GM18502 (cell line): ENCODE data around the gene ZNF722.
"Not testable (repeated sequence)": the region's sequence is repeated elsewhere in the genome, so short reads cannot be mapped to it uniquely, and the experiment has no call there.

ENCODE experiments used
- ATAC-seq: cut with Tn5 transposase; IDR thresholded peaks from one replicate; pipeline ENCODE4 v1.9.1; 2021; ENCODE audit warnings: mild to moderate bottlenecking; ENCODE audit not compliant: unreplicated experiment, poor library complexity

Gene ZNF722

DNA sequence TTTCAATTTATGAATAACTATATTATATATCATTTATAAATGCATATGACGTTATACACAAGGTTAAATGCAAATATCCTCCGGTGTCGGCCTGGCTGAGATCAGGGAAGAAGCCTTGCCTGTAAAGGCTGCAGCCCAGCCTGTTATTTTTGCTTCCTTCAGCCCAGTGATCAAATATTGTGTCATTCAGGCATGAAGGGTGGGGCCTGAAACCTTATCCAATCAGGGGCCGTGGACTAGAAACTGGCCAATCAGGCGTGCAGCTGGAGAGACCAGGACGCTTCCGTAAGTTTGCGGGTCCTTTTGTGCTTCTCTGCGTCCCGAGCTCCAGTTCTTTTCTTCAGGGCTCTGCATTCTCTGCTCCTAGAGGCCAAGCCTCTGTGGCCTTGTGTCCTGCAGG, at the start of gene ZNF722:
Gene ZNF722 (plus strand): TSS at position 301 of the 400 bp plus-strand sequence. CDS start 113 bp downstream, outside the sequence.
- ATAC-seq = no peak

DNA sequence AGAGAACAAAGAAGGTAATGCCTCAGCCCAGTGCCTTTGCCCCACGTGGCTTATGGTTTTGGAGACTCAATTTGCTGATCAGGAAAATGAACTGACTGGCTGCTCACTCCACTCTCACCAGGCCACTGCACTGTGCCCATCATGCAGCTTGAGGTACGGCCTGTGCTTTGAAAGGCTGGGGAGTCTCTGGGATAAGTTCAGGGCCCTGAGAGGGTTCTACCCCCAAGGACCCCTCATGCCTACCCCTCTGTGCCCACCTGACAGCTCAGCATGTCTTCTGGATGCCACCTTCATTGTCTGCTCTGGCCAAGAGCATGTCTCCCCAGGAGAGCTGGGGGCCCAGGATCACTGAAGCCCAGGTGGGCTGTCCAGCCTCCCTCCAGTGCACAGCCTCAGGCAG, 45.5 kb upstream of the ZNF722 start:
- no peak for ATAC-seq

DNA sequence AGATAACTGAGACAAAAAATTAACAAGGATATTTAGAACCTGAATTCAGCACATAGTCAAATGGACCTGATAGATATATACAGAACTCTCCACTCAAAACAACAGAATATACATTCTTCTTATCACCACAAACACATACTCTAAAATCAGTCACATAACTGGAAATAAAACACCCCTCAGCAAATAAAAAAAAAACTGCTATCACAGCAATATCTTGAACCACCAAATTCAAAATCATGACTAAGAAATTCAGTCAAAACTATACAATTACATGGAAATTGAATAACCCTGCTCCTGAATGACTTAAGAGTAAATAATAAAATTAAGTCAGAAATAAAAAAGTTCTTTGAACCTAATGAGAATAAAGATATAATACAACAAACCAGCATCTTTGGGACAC, 30.0 kb upstream of the ZNF722 start:
- no peak for ATAC-seq

DNA sequence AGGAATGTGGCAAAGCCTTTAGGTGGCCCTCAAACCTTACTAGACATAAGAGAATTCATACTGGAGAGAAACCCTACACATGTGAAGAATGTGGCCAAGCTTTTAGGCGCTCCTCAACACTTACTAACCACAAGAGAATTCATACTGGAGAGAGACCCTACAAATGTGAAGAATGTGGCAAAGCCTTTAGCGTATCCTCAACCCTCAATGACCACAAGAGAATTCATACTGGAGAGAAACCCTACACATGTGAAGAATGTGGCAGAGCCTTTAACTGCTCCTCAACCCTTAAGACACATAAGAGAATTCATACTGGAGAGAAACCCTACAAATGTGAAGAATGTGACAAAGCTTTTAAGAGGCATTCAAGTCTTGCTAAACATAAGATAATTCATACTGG, 16.8 kb downstream of the ZNF722 start:
- ATAC-seq = not testable (repeated sequence)

DNA sequence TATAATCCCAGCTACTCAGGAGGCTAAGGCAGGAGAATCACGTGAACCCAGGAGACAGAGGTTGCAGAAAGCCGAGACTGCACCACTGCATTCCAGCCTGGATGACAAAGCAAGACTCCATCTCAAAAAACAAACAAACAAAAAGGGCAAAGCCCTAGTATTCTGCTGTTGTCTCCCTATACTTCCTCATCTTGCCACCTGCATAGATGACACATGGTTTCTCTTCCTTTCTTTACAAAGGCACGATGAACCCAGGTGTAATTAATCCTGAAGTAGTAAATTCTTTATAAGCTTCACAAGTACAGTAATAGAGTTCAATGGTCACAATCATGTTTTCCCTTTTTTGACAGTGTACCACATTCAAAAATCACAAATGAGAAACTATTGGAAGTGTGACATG, 36.7 kb downstream of the ZNF722 start:
- ATAC-seq = no peak

DNA sequence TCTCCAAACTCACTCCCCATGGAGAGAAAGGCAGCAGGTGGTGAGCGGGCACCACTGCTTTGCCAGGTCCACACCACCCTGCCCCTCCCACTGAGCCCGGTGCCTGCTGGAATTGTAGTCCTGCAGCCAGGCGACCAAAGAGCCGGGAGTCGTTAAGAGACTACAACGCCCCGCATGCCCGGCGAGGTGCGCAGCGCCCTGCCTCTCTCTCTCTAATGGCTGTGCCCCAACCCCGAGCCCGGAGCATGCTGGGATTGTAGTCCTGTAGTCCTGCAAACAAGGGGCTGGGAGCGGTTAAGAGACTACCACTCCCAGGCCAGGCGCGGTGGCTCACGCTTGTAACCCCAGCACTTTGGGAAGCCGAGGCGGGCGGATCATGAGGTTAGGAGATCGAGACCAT, 38.4 kb downstream of the ZNF722 start:
- no peak for ATAC-seq

DNA sequence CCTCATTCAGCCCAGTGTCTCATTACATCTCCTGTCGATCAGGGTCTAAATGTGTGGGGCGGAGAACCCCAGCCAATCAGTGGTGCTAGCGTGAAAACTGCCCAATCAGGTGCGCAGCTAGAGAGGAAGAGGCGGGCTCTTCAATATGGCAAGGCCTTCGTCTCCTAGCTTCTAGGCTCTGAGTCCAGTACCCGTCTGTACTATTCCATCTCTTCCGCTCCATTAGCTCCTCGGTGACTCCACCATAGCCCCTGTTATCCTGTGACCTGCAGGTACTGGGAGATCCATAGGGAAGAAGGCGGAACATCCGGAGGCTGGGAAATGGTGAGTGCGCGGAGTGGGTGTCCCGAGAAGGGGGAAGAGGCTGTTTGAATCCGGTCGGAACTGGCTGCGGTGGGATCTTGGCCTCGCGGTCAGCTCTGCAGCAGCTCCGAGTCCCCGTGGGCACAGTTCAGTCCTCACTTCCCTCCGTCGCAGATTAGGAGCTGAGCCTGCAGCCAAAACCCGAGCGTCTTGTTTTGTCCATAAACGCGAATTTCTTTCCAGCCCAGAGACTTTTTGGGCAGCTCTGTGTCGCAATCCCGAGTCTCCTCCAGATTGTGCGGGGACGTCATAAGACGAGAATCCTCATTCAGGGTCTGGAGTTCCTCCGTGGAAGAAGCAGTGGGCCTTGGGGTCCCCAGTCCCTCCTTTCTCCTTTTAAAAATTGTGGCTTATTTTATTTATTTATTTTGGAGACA, 46.8 kb downstream of the ZNF722 start, which contains the start of gene ZNF727:
Gene ZNF727 (plus strand): TSS at position 134 of the 740 bp plus-strand sequence. CDS start 188 bp downstream, at position 322.
- ATAC-seq = no peak

DNA sequence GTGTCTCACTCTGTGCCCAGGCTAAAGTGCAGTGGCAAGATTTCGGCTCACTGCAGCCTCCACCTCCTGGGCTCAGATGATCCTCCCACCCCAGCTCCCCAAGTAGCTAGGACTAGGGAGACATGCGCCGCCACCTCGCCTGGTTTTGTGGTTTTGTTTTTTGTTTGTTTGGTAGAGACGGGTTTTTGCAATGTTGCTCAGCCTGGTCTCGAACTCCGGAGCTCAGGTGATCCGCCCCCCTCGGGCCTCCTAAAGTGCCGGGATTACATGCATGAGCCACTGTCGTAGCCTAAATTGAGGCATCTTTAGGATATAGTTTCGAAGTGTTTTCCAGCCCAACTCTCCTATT, 47.4 kb downstream of the ZNF722 start:
- no peak for ATAC-seq
